Endothelial cell of umbilical vein (primary cell): Measurements from ENCODE around the gene METTL14.
"Not testable (repeated sequence)": the region's sequence is repeated elsewhere in the genome, so short reads cannot be mapped to it uniquely, and the experiment has no call there.

Experiments used
- CTCF ChIP-seq, 2 donors: IDR thresholded peaks; 1 replicate in 1 of 2; 2 replicates in 1 of 2; pipeline ENCODE4 v1.5.1; 2011; ENCODE audit warnings: low read length in 2 of 2, mild to moderate bottlenecking in 2 of 2, moderate library complexity in 2 of 2, control low read depth in 1 of 2, inconsistent platforms in 1 of 2, low read depth in 1 of 2; ENCODE audit not compliant: insufficient read depth in 1 of 2; ENCODE audit errors: extremely low read depth in 1 of 2
- EZH2 ChIP-seq: IDR thresholded peaks from 2 replicates; pipeline ENCODE4 v1.6.1; 2012; ENCODE audit warnings: borderline replicate concordance, low read depth, mild to moderate bottlenecking, moderate library complexity, low read length, inconsistent platforms; ENCODE audit not compliant: severe bottlenecking
- FOS ChIP-seq: IDR thresholded peaks from 2 replicates; pipeline ENCODE4 v1.6.1; 2011; ENCODE audit warnings: mild to moderate bottlenecking, low read length, moderate library complexity, borderline replicate concordance; ENCODE audit not compliant: insufficient read depth
- GATA2 ChIP-seq: IDR thresholded peaks from 2 replicates; pipeline ENCODE4 v1.7.0; 2011; ENCODE audit warnings: low read depth, mild to moderate bottlenecking, moderate library complexity, mixed read lengths, low read length; ENCODE audit not compliant: insufficient read length, insufficient read depth
- JUN ChIP-seq: IDR thresholded peaks from 2 replicates; pipeline ENCODE4 v1.6.1; 2011; ENCODE audit warnings: borderline replicate concordance, low read depth; ENCODE audit not compliant: insufficient read length, insufficient read depth
- MAX ChIP-seq: IDR thresholded peaks from 2 replicates; pipeline ENCODE4 v1.6.1; 2011; ENCODE audit not compliant: insufficient read depth, insufficient read length
- POLR2A ChIP-seq: IDR thresholded peaks from 2 replicates; pipeline ENCODE4 v1.6.1; 2012; ENCODE audit warnings: low read depth, mild to moderate bottlenecking, control low read depth, low read length
- POLR2AphosphoS5 ChIP-seq: IDR thresholded peaks from 2 replicates; pipeline ENCODE4 v1.6.1; 2012; ENCODE audit warnings: low read depth, mild to moderate bottlenecking, control low read depth, low read length, moderate library complexity; ENCODE audit not compliant: insufficient read depth

GRCh38 chr4:118670968-118671367 is 14.2 kb upstream of the METTL14 start:
- not testable (repeated sequence) for TF ChIP-seq CTCF (IDR thresholded peaks at IDR 0.05; ENCODE audit: extremely low read depth in 1 of 2, insufficient read depth in 1 of 2, low read depth in 1 of 2, low read length in 2 of 2); FOS; MAX; GATA2; POLR2AphosphoS5; EZH2; POLR2A; JUN
